Subcutaneous adipose tissue (tissue), 4 donors: Measurements from ENCODE around the gene PABPC1L2A. TPM values are rescaled to one million over a fixed set of nuclear protein-coding genes. Genes with fewer than 3 reads are reported as not detected.
"Not testable (repeated sequence)": the region's sequence is repeated elsewhere in the genome, so short reads cannot be mapped to it uniquely, and the experiment has no call there.

ENCODE experiments used
- total RNA-seq, 4 donors: library from RNA; depleted of rRNA; stranded (reverse); fragments of >200 nt; gene quantifications; one replicate each; pipeline ENCODE4 v1.1.0, GENCODE V29; 2016
- TF ChIP-seq, protein P1 (sequence below): fragments of 450-650 bp; IDR thresholded peaks from one replicate; pipeline ENCODE4 v1.5.1; 2016; ENCODE audit warnings: low read depth, mild to moderate bottlenecking, control low read depth, antibody characterized with exemption, moderate library complexity

The PABPC1L2A gene
- not detected for total RNA-seq

DNA sequence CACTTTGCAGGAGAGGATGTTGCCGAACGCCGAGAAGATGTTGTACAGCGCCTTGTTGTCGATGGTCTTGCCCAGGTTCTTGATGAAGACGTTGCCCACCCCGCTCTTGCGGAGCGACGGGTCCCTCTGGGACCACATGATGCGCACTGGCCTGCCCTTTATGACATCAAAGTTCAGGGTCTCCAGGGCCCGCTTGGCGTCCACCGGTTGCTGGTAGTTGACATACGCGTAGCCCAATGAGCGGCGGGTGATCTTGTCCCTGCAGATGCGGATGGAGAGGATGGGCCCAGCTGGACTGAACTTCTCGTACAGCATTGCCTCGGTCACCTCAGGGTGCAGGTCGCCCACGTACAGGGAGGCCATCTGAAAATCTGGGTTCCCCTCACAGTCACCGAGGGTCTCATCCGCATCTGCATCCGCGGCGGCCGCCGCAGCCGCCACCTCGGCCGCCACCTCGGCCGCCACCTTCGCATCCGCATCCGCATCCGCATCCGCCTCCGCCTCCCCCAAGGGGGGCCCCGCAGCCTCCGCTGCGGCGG is at the start of gene PABPC1L2A:
Gene PABPC1L2A, minus strand, starts transcription at position 489 of the 539 bp plus-strand sequence. Its CDS starts 126 bp downstream, at position 363.
- TF ChIP-seq, protein P1, sequence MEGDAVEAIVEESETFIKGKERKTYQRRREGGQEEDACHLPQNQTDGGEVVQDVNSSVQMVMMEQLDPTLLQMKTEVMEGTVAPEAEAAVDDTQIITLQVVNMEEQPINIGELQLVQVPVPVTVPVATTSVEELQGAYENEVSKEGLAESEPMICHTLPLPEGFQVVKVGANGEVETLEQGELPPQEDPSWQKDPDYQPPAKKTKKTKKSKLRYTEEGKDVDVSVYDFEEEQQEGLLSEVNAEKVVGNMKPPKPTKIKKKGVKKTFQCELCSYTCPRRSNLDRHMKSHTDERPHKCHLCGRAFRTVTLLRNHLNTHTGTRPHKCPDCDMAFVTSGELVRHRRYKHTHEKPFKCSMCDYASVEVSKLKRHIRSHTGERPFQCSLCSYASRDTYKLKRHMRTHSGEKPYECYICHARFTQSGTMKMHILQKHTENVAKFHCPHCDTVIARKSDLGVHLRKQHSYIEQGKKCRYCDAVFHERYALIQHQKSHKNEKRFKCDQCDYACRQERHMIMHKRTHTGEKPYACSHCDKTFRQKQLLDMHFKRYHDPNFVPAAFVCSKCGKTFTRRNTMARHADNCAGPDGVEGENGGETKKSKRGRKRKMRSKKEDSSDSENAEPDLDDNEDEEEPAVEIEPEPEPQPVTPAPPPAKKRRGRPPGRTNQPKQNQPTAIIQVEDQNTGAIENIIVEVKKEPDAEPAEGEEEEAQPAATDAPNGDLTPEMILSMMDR: not testable (repeated sequence)

GRCh38 chrX:73127700-73128241 is 48.5 kb upstream of the PABPC1L2A start:
- TF ChIP-seq, protein P1: no peak

DNA sequence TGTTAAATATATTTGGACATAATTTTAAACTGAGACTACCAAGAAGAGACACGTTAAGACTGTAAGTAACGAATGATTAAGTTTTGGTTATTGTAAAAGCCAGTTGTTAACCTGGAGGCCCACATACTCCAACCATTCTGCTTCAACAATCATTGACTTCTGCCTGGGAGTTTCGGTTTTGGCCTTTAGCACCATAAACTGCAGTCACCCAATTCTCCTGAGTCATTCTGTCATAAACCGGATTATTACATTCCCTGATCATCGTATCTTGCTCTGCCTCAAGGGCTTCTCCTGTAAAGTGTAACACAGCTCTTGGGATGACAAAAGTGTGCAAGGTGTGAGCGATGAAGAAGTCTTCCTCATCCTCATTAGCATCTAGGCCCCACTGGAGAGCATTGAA is 46.9 kb upstream of the PABPC1L2A start:
- TF ChIP-seq, protein P1: no peak

DNA sequence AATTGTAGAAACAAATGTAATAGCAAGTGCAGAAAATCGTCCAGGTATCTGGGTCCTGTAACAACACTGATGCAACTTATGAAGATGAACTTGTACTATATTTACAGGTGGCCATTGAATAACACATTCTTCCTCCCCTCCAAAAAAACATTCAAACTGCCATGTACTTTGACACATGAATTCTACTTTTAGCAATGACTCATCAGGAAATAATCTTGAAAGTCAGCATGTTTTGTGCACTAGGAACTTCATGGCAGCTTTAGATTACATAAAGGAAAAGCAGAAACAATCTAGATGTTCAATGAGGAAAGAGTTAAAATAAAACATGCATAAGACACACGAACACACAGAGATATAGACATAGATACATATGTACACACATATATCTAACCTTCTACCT is 2.5 kb downstream of the PABPC1L2A start:
- TF ChIP-seq, protein P1: no peak

- TF ChIP-seq, protein P1: no peak
Measured at GRCh38 chrX:73069365-73070035, 9.8 kb downstream of the PABPC1L2A start.

GRCh38 chrX:73068467-73069364 is 10.6 kb downstream of the PABPC1L2A start:
- TF ChIP-seq, protein P1: no peak

- TF ChIP-seq, protein P1: no peak
Measured at GRCh38 chrX:73028876-73029275, 50.4 kb downstream of the PABPC1L2A start.
